Left kidney (tissue), 2 donors: ENCODE data around the gene HELQ. TPM values are rescaled to one million over a fixed set of nuclear protein-coding genes. Genes with fewer than 3 reads are reported as not detected.

ENCODE experiments used
- DNase-seq: peaks from one replicate; pipeline ENCODE4 v3.0.0-alpha.2; 2013
- polyA plus RNA-seq: library from polyadenylated mRNA; unstranded; fragments of 120-200 nt; gene quantifications from one replicate; pipeline ENCODE4 v1.2.1, GENCODE V29; 2013; ENCODE audit not compliant: insufficient read length

Gene HELQ
- polyA plus RNA-seq, 1 donor = 17.0 TPM

DNA sequence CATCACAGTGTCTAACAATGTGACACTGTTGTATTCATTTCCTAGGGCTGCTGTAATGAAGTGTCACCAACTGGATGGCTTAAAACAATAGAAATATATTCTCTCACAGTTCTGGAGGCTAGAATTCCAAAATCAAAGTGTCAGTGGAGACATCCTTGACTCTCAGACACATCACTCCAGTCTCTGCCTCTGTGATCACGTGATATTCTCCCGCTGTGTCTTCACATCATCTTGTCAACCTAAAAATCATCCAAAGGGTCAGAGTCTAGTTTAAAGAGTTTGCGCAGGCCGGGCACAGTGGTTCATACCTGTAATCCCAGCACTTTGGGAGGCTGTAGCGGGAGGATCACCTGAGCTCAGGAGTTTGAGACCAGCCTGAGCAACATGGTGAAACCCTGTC, 84.4 kb downstream of the HELQ start:
- no peak for DNase-seq

DNA sequence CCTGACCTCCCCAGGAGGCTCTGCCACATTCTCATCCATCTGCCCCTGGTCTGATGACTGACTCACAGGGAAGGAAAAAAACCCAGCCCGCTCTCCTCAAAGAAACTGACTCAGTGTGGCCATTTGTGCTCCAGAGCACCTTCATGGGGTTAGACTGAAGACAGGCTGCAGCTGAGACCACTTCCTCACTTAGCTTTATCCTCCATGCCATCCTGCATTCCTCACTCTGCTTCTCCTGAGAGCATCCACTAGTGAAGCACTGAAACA, 85.0 kb downstream of the HELQ start:
- DNase-seq = no peak

DNA sequence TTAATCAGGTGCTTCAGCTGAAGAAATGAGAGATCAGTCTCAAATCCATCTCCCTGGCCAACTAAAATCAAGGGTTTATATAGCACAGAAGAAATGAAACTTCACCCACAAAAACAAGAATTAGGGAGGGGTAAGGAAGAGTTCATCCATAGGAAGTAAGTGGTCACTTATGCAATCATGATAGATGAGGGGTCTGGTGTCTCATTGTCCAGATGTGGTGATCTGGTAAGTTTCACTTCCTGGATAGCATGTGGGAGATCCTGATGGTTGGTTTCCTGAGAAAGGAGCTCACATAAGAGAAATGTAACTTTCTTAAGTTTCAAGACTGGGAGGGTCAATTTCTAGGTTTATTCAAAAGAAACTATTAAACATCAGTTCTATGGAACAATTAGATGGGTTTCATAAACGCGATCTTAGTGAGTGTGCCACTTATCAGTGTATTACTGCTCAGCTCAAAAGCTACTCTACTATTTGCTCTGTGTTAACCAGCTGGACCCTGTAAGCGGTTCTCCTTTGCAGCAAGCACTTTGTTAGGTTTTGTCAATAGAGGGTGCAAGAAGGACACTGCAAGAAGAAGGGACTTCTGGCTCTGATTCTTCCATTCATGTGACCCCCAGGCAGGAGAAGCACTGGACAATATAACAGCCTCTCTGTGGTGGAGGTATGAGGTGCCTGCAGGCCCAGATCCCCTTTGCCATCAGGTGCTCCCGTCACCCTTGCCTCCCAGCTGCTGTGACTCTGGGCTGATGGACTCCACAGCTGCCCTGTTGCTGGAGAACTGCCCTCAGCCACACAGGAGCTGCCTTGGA, 85.6 kb downstream of the HELQ start:
- DNase-seq = no peak

DNA sequence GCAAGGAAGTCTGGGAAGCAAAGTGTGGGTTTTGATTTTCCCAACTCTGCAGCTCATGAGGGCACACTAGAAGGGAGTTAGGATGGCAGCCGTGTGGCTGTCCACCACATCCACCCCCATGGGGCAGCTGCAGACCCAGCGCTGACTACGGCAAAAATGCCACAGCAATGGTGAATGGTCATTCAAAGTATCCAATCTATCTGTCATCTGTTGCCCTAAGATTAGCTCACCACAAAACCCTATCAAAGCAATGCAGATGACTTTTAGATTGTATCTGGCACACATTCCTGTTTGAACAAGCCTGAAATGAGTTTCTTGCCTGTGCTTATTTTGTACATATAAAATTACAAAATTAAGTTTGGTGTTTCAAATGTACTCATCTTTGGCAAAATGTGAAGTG, 91.3 kb downstream of the HELQ start:
- DNase-seq = no peak

DNA sequence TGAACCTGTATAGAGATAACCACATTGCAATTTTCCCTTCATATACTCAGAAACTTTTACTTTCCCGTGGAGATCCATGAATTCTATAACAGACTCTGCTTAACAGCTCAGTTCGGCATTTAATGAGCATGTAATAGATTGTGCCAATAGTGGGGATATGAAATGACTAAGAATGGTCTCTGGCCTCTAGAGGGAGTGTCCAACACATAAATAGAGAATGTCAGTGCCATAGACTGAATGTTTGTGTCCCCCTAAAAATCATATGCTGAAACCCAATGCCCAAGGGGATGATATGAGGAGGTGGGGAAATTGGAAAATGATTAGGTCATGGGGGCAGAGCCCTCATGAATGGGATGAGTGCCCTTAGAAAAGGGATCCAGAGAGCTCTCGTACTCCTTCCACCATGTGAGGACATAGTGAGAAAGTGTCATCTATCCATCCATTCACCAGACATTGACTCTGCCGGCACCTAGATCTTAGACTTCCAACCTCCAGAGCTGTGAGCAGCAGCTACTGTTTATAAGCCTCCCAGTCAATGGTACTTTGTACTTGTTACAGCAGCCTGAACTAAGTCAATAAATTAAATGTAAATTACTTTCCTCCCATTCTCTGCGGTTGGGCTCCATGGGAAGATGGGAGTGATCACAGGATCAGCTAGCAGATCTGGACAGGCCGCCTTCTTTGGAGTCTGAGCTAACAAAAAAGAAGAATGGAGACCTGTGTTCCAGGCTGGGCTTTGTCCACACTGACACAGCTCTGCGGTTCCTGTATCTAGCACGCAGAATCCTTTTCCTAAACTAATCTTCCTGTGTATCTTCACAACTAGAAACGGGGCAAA, 92.9 kb downstream of the HELQ start:
- DNase-seq = no peak

DNA sequence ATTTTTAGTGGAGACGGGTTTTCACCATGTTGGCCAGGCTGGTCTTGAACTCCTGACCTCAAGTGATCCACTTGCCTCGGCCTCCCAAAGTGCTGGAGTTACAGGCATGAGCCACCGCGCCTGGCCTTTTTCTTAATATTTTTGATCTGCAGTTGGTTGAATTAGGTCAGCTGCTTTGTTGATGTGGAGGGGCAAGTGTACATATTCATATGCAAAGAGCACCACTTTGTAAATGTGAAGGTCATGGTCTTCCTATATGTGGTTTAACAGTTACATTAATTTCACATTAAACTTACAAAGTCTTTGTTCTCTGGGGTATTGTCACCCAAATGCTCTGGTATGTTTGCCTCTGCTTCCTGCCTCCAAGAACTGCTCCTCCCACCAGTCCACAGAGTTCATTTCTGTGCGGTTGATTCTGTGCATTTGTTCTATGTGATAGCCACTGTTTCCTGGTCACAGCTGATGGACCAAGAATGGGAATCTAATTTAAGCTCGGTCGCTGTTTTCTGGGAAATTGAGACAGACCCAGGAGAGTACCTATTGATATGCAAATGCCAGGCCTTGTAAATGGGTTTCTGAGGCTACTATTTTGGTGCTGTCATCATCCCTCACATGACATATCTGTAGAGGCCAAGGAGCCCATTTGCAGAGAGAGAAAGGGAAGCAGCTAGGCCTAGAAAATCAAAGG, 94.1 kb downstream of the HELQ start:
- DNase-seq = no peak

DNA sequence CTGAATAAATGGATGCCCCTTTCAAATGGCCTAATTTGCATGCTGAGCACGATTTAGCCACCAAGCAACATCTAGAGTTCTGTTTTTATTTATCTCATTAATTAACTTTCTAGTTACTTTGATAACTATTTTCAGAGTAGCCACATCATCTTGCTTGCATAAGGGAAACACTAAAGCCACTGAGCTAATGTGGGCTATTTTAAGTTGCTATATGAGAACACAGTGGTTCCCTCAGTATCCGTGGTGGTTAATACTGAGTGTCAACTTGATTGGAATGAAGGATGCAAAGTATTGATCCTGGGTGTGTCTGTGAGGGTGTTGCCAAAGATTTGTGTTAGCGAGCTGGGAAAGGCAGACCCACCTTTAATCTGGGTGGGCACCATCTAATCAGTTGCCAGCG, 95.6 kb downstream of the HELQ start:
- DNase-seq = no peak

DNA sequence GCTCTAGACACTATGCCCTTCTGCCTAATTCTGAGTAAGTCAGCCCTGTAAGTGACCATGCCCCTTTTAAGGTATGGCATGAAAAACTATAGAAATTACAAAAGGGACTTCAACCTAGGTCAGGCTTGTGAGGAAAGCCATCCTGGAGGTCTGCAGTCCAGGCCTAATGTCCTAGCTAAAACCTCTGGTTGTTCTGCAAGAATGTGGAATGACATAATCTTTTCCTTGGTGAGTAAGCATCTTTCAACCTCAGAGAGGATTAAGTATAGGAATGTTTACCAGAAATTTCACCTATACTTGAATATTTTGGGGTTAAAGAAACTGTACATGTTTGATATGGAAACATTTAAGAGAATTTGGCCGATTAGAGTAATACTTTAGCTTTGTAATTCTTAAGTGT, 97.2 kb downstream of the HELQ start:
- no peak for DNase-seq

Other genes with a start within 250 kb of the HELQ start
- 14.9 TPM for gene COQ2, start 171.0 kb downstream of the HELQ start, polyA plus RNA-seq
- gene HPSE, start 121.0 kb downstream of the HELQ start, polyA plus RNA-seq = 1.1 TPM
- gene MRPS18C, start 235 bp upstream of the HELQ start, polyA plus RNA-seq = 65.5 TPM
- 31.5 TPM for gene ABRAXAS1, start 29.3 kb upstream of the HELQ start, polyA plus RNA-seq
- gene GPAT3, start 80.3 kb upstream of the HELQ start, polyA plus RNA-seq = 14.5 TPM